HEK293 (cell line): ENCODE data around the gene RASL10A.

ENCODE experiments used
- CTCF ChIP-seq: fragments of 450-650 bp; formaldehyde crosslinking; IDR thresholded peaks from 2 replicates; pipeline ENCODE4 v1.5.1; 2016; ENCODE audit warnings: missing biosample characterization, missing genetic modification characterization
- MYNN ChIP-seq: fragments of 450-650 bp; formaldehyde crosslinking; IDR thresholded peaks from 2 replicates; pipeline ENCODE4 v1.5.1; 2016; ENCODE audit warnings: missing biosample characterization, missing genetic modification characterization, borderline replicate concordance
- REST ChIP-seq: fragments of 450-650 bp; formaldehyde crosslinking; IDR thresholded peaks from 2 replicates; pipeline ENCODE4 v1.5.1; 2016; ENCODE audit warnings: missing biosample characterization, missing genetic modification characterization
- ZNF16 ChIP-seq: fragments of 450-650 bp; formaldehyde crosslinking; IDR thresholded peaks from 2 replicates; pipeline ENCODE4 v1.5.1; 2016; ENCODE audit warnings: low read depth, missing biosample characterization, missing genetic modification characterization
- ZNF184 ChIP-seq: fragments of 450-650 bp; IDR thresholded peaks from 2 replicates; pipeline ENCODE4 v1.5.1; 2018; ENCODE audit warnings: missing biosample characterization, mild to moderate bottlenecking, missing genetic modification characterization
- ZNF239 ChIP-seq: fragments of 450-650 bp; formaldehyde crosslinking; IDR thresholded peaks from 2 replicates; pipeline ENCODE4 v1.5.1; 2016; ENCODE audit warnings: missing biosample characterization, missing genetic modification characterization
- ZNF473 ChIP-seq: fragments of 450-650 bp; formaldehyde crosslinking; IDR thresholded peaks from 2 replicates; pipeline ENCODE4 v1.5.1; 2017; ENCODE audit warnings: missing biosample characterization, missing genetic modification characterization
- ZNF513 ChIP-seq: fragments of 450-650 bp; IDR thresholded peaks from 2 replicates; pipeline ENCODE4 v1.5.1; 2018; ENCODE audit warnings: missing biosample characterization, missing genetic modification characterization
- ZNF639 ChIP-seq: fragments of 450-650 bp; formaldehyde crosslinking; IDR thresholded peaks from 2 replicates; pipeline ENCODE4 v1.5.1; 2016; ENCODE audit warnings: missing biosample characterization, missing genetic modification characterization
- ZNF747 ChIP-seq: fragments of 450-650 bp; formaldehyde crosslinking; IDR thresholded peaks from 2 replicates; pipeline ENCODE4 v1.5.1; 2016; ENCODE audit warnings: missing biosample characterization, missing genetic modification characterization
- TF ChIP-seq, protein P1 (sequence below): fragments of 450-650 bp; formaldehyde crosslinking; IDR thresholded peaks from 2 replicates; pipeline ENCODE4 v1.5.1; 2016; ENCODE audit warnings: missing biosample characterization, missing genetic modification characterization, low read depth

- TF ChIP-seq CTCF (tag by site-specific recombination) (no peak), MYNN (no peak), REST (tag by site-specific recombination) (no peak), ZNF513 (no peak), ZNF747 (no peak), ZNF184 (tag by site-specific recombination) (no peak), ZNF16 (no peak), ZNF639 (tag by site-specific recombination) (no peak), ZNF239 (tag by site-specific recombination) (no peak), ZNF473 (tag by site-specific recombination) (no peak)
- TF ChIP-seq, protein P1, sequence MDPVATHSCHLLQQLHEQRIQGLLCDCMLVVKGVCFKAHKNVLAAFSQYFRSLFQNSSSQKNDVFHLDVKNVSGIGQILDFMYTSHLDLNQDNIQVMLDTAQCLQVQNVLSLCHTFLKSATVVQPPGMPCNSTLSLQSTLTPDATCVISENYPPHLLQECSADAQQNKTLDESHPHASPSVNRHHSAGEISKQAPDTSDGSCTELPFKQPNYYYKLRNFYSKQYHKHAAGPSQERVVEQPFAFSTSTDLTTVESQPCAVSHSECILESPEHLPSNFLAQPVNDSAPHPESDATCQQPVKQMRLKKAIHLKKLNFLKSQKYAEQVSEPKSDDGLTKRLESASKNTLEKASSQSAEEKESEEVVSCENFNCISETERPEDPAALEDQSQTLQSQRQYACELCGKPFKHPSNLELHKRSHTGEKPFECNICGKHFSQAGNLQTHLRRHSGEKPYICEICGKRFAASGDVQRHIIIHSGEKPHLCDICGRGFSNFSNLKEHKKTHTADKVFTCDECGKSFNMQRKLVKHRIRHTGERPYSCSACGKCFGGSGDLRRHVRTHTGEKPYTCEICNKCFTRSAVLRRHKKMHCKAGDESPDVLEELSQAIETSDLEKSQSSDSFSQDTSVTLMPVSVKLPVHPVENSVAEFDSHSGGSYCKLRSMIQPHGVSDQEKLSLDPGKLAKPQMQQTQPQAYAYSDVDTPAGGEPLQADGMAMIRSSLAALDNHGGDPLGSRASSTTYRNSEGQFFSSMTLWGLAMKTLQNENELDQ (tag by site-specific recombination): no peak
Measured at GRCh38 chr22:29348956-29349355, 33.5 kb upstream of the RASL10A start.
